Measurements from ENCODE around the gene PLBD2.

DNA sequence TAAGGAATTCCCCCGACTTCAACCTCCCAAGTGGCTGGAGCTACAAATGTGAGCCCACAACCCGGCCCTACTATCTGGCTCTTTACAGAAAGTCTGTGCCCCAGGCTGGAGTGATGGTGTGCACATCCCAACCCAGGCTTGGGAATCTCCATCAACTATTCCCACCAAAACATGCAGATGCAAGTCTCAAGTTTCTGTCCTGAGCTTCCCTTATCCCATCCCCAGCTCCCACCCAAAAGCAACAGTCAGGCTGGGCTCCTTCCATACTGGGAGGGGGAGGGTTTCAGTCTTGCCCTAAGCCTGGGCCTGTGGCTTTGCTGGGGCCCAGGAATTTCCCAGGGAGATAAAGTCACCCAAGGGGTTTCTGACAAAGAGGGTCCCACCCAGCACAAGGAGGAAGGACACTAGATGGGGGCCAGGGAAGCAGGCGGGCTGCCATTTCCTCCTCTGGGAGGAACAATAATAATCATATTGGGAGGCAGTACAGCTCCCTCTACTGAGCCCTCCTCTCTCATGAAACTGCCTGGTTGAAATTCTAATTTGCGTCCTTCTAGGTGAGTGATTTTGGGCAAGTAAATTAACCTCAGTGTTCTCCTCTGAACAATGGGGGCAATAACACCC lies 31.5 kb upstream of the PLBD2 start:
- TF ChIP-seq, protein P1, sequence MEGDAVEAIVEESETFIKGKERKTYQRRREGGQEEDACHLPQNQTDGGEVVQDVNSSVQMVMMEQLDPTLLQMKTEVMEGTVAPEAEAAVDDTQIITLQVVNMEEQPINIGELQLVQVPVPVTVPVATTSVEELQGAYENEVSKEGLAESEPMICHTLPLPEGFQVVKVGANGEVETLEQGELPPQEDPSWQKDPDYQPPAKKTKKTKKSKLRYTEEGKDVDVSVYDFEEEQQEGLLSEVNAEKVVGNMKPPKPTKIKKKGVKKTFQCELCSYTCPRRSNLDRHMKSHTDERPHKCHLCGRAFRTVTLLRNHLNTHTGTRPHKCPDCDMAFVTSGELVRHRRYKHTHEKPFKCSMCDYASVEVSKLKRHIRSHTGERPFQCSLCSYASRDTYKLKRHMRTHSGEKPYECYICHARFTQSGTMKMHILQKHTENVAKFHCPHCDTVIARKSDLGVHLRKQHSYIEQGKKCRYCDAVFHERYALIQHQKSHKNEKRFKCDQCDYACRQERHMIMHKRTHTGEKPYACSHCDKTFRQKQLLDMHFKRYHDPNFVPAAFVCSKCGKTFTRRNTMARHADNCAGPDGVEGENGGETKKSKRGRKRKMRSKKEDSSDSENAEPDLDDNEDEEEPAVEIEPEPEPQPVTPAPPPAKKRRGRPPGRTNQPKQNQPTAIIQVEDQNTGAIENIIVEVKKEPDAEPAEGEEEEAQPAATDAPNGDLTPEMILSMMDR (IDR thresholded peaks at IDR 0.05; ENCODE audit: borderline replicate concordance, extremely low read depth, low read length, poor library complexity, severe bottlenecking) = no peak
- TF ChIP-seq EZH2 (IDR thresholded peaks at IDR 0.05; ENCODE audit: borderline replicate concordance, low read depth, low read length, severe bottlenecking) = no peak
